Activated CD4-positive, alpha-beta T cell treated with anti-CD3 and anti-CD28 coated beads, Interleukin-2, amount 50 U/mL, for 16 hours (primary cell): ENCODE measurements around the gene ZNF417.
"Not testable (repeated sequence)": the region's sequence is repeated elsewhere in the genome, so short reads cannot be mapped to it uniquely, and the experiment has no call there.

Source experiments
- DNase-seq: peaks from one replicate; pipeline ENCODE4 v3.0.0-alpha.2; 2020

ZNF417 gene

DNA sequence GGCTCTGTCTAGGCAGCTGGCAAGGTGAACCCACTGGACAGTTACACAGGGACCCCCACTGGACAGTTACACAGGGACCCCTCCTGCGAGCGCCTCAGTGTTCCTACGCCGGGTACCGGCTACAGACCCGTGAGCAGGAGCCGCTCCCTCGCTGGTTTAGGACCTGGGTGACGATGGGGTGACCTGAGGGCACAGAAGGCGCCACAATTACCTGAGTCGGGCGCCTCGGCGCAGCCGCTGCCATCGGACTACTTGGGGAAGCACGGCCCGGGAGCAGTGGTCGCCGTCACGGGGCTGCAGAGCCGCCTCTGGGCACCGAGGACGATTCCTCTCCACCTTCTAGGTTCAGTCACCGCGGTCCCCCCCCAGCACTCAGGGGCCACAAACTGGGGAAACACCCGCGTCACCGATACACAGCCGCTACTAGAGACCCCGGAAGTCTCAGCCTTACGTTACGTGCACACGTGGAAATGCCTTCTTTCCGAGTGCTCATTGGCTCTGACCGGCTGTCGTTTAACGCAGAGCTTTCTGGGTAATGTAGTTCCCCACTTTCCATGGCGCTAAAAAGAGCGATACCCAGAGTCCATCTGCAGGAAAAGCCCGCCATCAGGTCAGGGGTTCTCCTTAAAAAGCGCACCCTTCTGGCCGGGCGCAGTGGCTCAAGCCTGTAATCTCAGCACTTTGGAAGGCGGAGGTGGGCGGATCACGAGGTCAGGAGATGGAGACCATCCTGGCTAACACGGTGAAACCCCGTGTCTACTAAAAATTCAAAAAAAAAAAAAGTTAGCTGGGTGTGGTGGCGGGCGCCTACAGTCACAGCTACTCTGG, at the start of gene ZNF417:
Gene ZNF417, minus strand, starts transcription at position 425 of the 828 bp plus-strand sequence. Its CDS starts 181 bp downstream, at position 244.
- peak; percentile 93 for DNase-seq

DNA sequence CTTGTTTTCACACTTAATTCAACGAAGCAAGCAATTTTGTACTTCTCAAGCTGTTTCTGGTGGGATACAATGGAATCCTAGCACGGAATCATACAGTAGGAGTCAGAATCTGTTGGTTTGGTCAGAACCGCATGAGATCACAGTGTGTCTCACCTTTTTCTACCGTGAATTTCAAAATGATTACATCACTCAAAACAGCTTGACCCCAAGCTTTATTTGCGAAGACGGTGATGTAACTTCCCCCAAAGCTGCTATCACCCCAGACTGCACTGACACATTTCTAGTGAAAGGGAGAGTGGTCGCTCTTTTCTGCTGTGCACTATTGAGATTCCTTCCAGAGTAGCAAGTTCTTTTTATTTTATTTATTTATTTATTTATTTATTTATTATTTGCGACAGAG, 48.4 kb upstream of the ZNF417 start:
- DNase-seq, result no peak

DNA sequence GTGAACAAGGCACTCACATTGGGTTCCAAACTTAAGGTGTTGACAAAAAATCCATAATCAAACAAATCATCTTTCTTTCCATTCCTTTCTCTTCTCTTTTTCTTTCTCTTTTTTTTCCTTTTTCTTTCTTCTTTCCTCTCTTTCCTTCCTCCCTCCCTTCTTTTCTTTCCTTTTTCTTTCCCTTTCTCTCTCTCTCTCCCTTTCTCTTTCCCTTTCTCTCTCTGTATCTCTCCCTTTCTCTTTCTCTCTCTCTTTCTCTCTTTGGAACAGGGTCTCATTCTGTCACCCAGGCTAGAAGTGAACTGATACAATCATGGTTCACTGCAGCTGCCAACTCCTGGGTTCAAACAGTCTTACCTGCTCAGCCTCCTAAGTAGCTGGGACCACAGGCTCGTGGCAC, 45.4 kb upstream of the ZNF417 start:
- DNase-seq, result no peak

DNA sequence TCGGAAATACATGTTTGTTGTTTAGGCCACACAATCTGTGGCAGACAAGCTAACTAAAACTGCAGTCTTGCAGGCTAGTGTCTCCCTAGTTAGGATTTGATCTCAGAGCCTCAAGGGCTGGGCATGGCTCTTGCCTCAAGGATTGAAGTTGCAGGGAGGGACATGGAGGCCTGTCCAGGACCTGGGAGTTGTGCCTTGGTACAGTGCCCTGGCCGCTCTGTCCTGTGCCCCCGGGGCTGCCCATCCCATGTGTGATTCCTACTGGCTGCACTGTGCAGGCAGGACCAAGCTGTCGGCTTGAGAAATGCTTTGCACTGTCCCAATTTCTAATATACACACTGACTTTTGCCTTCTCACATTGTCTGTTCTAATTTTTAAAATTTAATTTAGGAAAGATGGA, 38.6 kb upstream of the ZNF417 start:
- no peak for DNase-seq

DNA sequence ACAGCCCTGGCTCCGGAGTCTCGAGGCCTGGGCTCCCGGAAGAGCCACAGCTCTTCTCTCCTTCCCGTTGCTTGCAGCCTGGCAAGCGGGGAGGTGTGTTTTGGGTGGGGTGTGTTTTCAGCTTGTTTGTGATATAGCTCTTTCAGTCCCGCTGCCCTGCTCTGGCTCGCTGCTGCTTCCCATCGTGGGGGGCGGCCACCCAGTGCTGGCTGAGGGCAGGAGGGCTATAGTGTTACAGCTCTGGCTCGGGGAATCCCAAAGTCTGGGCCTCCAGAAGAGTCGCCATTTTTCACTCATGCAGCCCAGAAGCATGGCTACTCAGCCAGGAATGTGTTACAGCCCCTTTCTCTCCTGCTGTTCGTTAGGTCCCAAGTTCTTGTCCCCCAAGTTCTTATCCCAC, 33.3 kb upstream of the ZNF417 start:
- DNase-seq, result no peak

DNA sequence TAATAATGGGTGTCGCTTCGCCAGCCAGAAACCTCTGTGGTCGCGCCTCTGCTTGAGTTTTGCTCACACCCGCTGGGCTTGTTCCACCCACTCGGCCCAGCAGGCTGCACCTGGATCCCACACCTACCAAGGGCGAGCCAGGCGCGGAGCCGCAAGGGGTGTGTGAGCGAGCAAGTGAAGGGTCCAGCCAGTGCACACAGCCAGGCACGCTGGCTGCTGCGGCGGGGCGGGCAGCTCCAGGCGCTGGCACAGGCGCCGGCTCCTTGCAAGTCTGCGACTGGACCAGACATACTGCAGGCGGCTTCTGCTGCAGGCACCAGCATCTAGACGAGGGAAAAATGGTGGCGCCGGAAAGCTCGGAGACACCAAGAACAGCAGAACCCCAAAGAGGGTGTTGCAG, 32.9 kb upstream of the ZNF417 start:
- no peak for DNase-seq

DNA sequence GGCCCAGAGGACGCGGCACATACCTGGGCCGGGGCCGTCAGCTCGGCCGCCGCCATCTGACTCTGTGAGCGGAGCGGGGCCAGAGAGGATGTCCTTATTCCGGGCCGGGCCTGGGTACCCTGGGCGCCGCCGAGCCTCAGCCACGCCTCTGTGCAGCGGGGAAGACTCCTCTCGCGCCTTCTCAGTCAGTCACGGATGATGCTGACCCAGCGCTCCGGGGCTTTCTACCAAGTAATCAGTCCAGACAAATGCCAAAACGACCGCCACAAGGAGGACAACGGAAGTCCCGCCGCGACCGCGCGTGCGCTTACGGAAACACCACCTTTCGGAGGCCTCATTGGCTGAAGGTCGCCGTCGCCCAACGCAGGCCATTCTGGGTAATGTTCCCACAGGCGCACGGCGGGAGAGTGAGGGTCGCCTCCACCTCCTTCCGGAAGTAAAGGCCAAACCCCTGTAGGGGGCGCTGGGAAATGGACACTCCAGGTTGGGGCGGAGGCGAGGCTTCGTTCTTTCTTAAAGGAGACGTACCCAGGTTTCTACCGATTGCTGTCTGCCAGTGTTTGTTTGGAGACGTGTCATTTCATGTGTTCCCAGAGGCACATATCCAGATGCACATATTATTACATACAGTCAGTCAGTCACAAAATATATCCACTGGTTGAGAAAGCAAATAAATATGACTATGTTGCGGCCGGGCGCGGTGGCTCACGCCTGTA, 31.2 kb upstream of the ZNF417 start, which contains the start of gene ZNF256:
Gene ZNF256, minus strand, starts transcription at position 288 of the 716 bp plus-strand sequence. Its CDS starts 232 bp downstream, at position 56.
- DNase-seq, result peak; percentile 92

DNA sequence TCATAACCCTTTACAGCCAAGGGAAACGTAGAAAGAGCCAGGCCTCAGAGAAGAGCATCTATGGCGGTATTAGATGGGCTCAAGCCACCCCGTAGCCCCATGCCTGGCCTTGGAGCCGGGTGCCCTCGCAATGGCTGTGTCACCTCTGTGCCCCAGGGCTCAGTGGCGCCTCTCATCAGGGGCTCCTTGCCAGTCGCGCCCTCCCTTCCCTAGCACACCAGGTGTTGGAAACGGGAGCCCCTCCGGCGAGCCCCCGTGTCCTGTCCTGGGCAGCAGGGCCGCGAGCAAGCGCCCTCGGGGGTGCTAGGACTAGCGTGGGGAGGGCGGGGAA, 30.7 kb upstream of the ZNF417 start:
- DNase-seq, result no peak

DNA sequence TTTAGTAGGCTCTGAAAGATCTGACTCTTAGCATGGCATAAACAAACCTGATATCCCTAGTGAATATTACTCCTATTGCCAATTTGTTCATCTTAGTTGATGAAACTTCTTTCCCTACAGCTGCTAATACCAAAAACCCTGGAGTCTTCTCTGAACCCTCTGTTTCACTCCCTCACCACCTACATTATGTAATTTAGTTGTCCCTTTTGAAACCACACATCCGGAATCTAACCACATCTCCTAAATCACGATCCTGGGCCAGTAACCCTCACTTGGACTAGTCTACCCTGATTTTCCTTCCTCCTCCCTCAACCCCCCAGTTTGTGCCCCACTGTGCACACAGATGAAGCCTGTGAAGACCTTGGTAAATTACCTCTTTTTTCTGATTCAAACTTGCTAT, 29.9 kb upstream of the ZNF417 start:
- no peak for DNase-seq

DNA sequence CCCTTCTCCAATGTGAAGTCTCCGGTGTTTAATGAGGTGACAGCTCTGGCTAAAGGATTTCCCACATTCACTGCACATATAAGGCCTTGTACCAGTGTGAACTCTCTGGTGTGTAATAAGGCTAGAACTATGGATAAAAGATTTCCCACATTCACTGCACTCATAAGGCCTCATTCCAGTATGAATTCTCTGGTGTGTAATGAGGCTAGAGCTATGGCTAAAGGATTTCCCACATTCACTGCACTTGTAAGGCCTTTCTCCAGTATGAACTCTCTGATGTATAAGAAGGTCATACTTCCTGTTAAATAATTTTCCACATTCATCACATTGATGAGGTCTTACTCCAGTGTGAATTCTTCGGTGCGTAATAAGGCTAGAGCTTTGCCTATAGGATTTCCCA, 25.2 kb upstream of the ZNF417 start:
- no peak for DNase-seq

DNA sequence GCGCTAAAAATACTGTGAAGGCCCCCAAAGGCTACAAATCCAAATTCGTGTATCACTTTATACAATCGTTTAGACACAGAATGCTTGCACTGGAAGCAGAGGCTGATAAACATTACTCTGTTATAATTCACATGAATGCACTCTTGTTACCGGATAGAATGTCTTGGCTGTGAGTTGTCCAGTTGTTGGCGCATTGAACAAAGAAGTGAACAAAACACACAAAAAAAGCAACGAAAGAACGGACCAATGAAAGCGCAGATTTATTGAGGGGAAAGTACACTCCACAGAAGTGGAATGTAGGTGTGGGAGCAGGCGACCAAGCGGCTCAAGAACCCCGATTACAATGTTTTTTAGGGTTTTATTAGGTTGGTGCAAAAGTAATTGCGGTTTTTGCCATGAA, 19.3 kb upstream of the ZNF417 start:
- no peak for DNase-seq

DNA sequence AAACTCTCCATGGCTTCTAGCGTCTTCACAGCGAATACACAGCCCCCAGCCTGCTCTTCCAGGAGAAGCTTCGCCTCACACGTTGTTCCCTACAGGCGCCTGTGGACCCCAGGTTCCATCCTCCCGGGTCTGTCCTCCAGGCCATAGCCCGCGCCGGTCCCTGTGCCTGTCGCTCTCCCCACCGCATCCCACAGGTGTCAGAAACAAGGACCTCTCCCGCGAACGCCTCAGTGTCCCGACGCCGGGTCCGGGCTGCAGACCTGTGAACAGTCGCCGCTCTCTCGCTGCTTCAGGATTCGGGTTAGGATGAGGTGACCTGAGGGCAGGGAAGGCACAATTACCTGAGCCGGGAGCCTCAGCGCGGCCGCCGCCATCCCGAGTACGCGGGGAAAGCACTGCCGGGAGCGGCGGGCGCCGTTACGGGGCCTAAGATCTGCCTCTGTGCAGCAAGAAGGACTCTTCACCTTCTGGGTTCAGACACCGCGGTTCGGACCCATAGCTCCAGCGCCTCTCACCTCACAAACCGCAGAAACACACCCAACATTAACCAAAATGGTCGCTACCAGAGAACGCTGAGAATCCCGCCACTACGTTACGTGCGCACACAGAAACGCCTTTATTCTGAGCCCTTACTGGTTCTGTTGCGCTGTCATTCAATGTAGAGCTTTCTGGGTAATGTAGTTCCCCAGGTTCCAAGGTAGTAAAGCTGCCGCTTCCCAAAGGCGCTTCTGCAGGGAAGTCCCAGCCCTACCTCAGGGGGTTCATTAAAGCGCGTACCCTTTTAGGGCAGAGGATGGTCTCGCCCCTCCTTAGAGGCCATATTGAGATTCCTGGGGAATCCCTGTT, 18.7 kb upstream of the ZNF417 start, which contains the start of gene ZNF418:
Gene ZNF418, minus strand, starts transcription at position 583 of the 846 bp plus-strand sequence. CDS start 1,580 bp downstream, outside the sequence.
- peak; percentile 56 for DNase-seq

DNA sequence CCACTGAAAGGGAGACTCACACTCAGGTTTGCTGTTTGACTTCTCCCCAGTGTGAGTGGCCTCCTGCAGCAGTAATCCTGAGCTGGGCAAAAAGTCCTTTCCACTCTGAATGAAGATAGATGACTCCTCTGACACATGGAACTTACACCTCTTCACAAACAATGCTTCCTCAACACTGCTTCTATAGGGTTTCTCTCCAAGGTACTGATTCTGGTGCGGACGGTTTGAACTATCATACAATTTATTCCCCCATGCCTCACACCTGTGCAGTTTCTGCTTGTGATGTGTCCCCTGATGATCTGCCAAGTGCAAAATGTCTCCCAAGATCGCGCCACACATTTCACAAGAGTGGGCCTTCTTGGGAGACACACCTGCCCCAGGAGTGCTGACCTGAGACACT, 11.2 kb upstream of the ZNF417 start:
- DNase-seq, result no peak

DNA sequence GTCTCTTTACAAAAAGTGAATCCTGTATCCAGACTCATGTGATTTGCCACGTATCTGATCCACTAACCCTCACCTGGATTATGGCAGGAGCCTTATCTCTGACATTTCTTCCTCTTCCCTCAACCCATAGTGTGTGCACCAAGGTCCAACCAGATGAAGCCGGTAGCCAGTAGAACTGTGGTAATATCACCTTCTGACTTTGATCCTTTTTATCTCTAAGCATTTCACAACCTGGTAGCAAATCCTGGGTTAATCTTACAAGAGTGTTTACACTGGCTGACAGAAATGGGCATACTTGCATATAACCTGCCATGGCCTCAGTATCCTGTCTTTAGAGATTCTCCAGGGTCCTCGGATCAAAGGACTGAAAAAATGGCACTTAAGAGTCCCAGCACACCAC, 1.9 kb downstream of the ZNF417 start:
- no peak for DNase-seq

DNA sequence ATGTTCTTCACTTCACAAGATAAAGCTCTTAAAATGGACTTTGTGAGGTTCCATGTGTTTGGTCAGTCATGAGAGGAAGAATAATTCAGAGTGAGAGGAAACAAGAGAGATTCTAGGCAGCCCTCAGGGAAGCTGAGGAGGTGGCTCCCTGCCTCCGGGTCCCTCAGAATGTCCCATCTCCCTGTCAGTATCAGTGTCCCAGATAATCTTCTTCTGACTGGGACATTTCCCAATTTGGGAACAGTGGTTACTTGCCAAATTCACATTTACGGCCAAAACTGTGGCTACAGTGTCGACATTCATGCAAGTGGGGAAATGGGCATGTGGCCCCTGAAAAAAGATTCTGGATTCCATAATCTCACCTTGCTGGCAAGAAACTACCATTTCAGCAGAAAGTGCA, 9.0 kb downstream of the ZNF417 start:
- DNase-seq, result no peak

DNA sequence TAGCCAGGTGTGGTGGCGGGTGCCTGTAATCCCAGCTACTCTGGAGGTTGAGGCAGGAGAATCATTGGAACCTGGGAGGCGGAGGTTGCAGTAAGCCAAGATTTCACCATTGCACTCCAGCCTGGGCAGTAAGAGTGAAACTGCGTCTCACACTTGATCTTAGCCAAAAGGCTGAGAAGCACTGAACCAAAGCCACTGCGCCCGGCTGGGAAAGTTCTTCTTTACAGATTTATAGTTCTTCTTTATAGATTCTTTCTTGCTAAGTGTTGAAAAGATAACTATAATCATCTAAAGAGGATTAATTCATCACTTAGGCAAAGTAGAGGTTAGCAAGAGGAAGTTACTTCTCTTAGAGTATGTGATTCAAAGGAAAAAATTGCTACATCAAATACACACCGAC, 11.1 kb downstream of the ZNF417 start:
- no peak for DNase-seq

DNA sequence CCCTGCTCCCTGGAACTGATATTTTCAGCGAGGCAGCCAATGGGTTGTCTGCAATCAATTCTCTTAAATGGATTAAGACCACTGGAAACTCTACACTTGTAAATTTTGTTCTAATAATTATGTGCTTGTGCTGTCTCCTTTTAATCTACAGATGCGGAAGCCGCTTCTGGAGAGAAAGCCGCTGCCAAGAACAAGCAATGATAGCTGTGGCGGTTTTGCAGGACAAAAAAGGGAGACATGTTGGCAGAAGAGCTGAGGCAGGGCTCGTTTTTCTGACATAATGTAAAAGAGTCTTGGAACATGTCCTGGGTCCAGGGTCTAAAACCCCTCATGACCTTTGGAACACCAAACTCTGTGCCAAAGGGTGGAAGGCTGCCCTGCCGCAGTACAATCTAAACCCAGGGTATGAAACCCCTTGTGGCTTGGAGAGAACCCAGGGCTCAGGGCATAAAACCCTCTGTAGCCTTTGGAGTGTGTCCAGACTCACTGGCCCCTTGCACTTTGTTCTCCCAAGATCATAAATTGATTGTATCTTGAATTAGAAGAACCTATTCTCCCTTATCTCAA, 12.7 kb downstream of the ZNF417 start:
- no peak for DNase-seq

DNA sequence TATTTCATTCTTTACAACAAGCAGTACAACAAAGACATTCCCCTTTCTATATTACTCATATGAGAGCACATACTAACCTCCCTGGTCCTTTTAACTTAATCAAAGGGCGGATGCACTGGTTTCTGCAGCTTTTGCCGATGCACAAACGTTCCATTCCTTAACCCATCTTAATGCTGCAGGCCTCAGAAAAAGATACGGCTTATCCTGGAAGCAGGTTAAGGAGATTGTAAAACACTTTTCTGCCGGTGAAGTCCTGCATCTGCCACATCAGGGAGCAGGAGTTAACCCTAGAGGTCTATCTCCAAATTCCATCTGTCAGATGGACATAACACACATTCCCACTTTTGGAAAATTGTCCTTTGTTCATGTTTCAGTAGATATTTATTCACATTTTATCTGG, 16.1 kb downstream of the ZNF417 start:
- no peak for DNase-seq

DNA sequence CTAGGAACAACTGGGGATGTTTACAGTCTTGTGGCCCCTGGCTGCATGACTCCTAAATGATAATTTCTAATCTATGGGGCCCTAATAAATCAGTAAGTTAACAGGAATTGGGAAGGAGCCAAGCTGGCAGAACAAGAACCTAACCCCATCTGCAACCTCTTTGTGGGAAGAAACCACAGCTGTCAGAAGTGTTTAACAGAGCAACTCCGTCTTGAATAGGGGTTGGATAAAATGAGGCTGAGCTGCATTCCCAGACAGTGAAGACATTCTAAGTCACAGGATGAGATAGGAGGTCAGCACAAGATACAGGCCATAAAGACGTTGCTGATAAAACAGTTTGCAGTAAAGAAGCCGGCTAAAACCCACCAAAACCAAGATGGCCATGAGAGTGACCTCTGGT, 25.7 kb downstream of the ZNF417 start:
- DNase-seq, result not testable (repeated sequence)

DNA sequence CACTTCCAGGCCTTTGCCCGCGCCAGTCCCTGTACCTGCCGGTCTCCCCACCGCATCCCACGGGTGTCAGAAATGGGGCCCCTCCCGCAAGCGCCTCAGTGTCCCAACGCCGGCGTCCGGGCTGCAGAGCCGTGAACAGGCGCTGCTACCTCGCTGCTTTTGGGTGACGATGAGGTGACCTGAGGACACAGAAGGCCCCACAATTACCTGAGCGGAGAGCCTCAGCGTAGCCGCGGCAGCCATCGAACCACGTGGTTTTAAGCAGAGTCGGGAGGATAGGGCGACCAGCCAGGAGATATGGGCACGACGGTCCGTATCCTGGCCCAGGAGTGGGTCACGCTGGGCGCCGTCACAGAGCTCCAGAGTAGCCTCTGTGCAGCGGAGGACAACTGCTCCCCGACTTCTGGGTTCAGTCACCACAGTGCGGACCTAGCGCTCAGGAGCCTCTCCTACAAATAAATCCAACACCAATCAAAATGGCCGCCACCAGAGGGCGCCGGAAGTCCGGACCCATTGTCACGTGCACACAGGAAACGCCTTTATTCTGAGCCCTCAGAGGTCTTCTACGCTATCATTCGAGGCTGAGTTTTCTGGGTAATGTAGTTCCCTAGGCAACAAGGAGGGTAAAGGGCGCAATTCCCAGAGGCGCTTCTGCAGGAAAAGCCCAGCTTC, 27.7 kb downstream of the ZNF417 start, which contains the start of gene ZNF814:
Gene ZNF814, minus strand, starts transcription at position 478 of the 672 bp plus-strand sequence. Its CDS starts 235 bp downstream, at position 243.
- DNase-seq, result peak; percentile 84

DNA sequence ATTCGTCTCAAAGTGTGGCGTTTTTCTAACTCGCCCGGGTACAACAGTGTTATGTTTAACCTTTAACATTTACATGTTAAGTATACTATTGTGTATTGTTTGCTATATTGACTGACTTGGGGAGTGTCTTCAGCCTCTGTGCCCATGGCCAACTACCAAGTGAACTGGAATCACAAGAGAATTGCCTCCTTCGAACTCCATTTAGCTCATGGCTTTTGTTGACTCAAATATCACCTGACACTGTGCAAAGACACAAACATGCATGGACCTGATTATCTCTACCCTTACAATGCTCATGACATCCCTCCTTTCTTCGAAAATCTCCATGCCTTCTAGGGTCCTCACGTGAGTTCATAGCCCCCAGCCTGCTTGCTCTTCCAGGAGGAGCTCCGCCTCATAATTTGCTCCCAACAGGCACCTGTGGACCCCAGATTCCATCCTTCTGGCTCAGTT, 28.3 kb downstream of the ZNF417 start:
- DNase-seq, result no peak
